SU-DHL-6 (cell line): ENCODE data around the gene SERPINA12.

ENCODE experiments used
- H2AFZ ChIP-seq: fragments of 200-600 bp; sonication (generic); 2 replicates; pipeline ENCODE4 v1.6.1; 2014; ENCODE audit warnings: low read depth, mild to moderate bottlenecking, moderate library complexity, mixed read lengths, antibody characterized with exemption, low read length; ENCODE audit not compliant: severe bottlenecking
- H3F3A ChIP-seq: fragments of 200-600 bp; shearing (Covaris generic); 2 replicates; pipeline ENCODE4 v1.6.0; 2016; ENCODE audit warnings: antibody characterized with exemption, mild to moderate bottlenecking; ENCODE audit not compliant: insufficient read depth
- H3K27ac ChIP-seq: fragments of 200-600 bp; sonication (generic); 2 replicates; pipeline ENCODE4 v1.5.1; 2016; ENCODE audit warnings: low read depth, mild to moderate bottlenecking, low read length, moderate library complexity, mixed read lengths
- H3K27me3 ChIP-seq: fragments of 200-600 bp; sonication (generic), shearing (Covaris generic); 2 replicates; pipeline ENCODE4 v1.6.0; 2014; ENCODE audit warnings: mild to moderate bottlenecking, low read length
- H3K36me3 ChIP-seq: fragments of 200-600 bp; sonication (generic); 2 replicates; pipeline ENCODE4 v1.6.1; 2014; ENCODE audit warnings: mild to moderate bottlenecking, low read length, mixed read lengths
- H3K4me2 ChIP-seq: fragments of 300-600, 200-600 bp; shearing (Covaris generic), sonication (generic); 2 replicates; pipeline ENCODE4 v1.6.0; 2014; ENCODE audit warnings: low read length, low read depth, mild to moderate bottlenecking; ENCODE audit not compliant: poor library complexity, severe bottlenecking
- H3K4me3 ChIP-seq: fragments of 200-600 bp; sonication (generic); 2 replicates; pipeline ENCODE4 v1.5.1; 2014; ENCODE audit warnings: antibody characterized with exemption, low read length, mild to moderate bottlenecking, mixed read lengths; ENCODE audit not compliant: insufficient read depth, poor library complexity, severe bottlenecking
- H3K79me2 ChIP-seq: fragments of 200-600 bp; sonication (generic); 2 replicates; pipeline ENCODE4 v1.6.1; 2014; ENCODE audit warnings: mild to moderate bottlenecking, low read length, moderate library complexity; ENCODE audit not compliant: insufficient read depth
- H3K9ac ChIP-seq: fragments of 200-600 bp; sonication (generic); 2 replicates; pipeline ENCODE4 v1.7.0; 2014; ENCODE audit warnings: mild to moderate bottlenecking, low read length
- H3K9me2 ChIP-seq: fragments of 200-600 bp; sonication (generic); replicated peaks from 2 replicates; pipeline ENCODE4 v1.6.1; 2014; ENCODE audit warnings: low read length; ENCODE audit not compliant: insufficient read depth
- H3K9me3 ChIP-seq: fragments of 200-600 bp; sonication (generic); 2 replicates; pipeline ENCODE4 v1.6.1; 2014; ENCODE audit warnings: low read length, mixed read lengths; ENCODE audit not compliant: insufficient read depth
- H4K20me1 ChIP-seq: fragments of 200-600 bp; sonication (generic); 2 replicates; pipeline ENCODE4 v1.6.1; 2014; ENCODE audit warnings: low read depth, mild to moderate bottlenecking, antibody characterized with exemption, low read length, moderate library complexity, mixed read lengths
- EZH2phosphoT487 ChIP-seq: fragments of 200-600 bp; sonication (generic), shearing (Covaris generic); conservative IDR thresholded peaks from 2 replicates; pipeline ENCODE4 v1.6.1; 2018; ENCODE audit warnings: mild to moderate bottlenecking, antibody characterized with exemption, low read length, moderate library complexity, mixed read lengths
- TF ChIP-seq, protein P1 (sequence below): fragments of 200-600 bp; sonication (generic); IDR thresholded peaks from one replicate; pipeline ENCODE4 v1.5.1; 2017; ENCODE audit warnings: antibody characterized with exemption, mild to moderate bottlenecking, low read length, moderate library complexity; ENCODE audit not compliant: insufficient read depth, poor library complexity, severe bottlenecking

The SERPINA12 gene

DNA sequence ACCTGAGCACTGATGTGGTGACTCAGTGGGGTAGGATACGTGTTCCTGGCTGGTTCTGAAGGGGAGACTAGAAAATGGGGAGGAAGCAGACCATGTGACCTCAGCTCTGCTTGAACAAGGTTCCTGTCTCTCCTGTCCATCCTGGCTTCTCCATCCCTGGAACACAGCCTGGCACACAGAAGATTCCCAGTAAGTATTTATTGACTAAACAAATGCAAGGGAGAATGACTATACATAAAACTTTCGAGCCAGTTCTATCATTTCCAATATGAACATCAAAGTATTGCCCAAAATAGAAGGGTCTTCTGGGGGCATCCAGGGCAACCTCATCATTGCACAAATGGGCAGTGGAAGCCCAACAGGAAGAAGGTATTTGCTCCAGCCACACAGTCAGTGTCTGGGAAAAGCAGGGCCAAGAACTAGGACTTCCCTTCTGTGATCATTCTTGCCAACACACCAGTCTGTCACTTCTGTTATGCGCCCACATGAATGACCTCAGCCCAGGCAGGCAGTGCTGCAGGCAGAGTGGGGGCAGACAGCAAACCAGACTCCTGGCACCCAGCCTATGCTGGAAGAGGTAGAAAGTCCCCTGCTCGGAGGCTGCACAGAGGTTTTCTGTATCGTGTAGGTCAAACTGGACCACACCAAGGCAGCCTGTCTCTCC, 27.7 kb downstream of the SERPINA12 start:
- peaks cover 33% of the 10 kb centered on the region for H3F3A ChIP-seq
- no peak overlapping the region for H2AFZ ChIP-seq
- H3K27ac ChIP-seq, result peak overlapping the region; percentile 91
- no peaks in the 10 kb centered on the region for H3K9me2 ChIP-seq
- no peak overlapping the region for H3K4me3 ChIP-seq
- H3K27me3 ChIP-seq, result no peaks in the 10 kb centered on the region
- H4K20me1 ChIP-seq, result no peaks in the 10 kb centered on the region
- H3K36me3 ChIP-seq, result peaks cover 5% of the 10 kb centered on the region; the same call in 1 of the 2 replicates
- TF ChIP-seq EZH2phosphoT487, result no peak
- TF ChIP-seq, protein P1, sequence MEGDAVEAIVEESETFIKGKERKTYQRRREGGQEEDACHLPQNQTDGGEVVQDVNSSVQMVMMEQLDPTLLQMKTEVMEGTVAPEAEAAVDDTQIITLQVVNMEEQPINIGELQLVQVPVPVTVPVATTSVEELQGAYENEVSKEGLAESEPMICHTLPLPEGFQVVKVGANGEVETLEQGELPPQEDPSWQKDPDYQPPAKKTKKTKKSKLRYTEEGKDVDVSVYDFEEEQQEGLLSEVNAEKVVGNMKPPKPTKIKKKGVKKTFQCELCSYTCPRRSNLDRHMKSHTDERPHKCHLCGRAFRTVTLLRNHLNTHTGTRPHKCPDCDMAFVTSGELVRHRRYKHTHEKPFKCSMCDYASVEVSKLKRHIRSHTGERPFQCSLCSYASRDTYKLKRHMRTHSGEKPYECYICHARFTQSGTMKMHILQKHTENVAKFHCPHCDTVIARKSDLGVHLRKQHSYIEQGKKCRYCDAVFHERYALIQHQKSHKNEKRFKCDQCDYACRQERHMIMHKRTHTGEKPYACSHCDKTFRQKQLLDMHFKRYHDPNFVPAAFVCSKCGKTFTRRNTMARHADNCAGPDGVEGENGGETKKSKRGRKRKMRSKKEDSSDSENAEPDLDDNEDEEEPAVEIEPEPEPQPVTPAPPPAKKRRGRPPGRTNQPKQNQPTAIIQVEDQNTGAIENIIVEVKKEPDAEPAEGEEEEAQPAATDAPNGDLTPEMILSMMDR, result no peak
- H3K9me3 ChIP-seq, result peaks cover 4% of the 10 kb centered on the region; the same call in 1 of the 2 replicates
- no peaks in the 10 kb centered on the region for H3K79me2 ChIP-seq
- peak overlapping the region; percentile 52 for H3K9ac ChIP-seq
- H3K4me2 ChIP-seq, result peak overlapping the region; percentile 31

DNA sequence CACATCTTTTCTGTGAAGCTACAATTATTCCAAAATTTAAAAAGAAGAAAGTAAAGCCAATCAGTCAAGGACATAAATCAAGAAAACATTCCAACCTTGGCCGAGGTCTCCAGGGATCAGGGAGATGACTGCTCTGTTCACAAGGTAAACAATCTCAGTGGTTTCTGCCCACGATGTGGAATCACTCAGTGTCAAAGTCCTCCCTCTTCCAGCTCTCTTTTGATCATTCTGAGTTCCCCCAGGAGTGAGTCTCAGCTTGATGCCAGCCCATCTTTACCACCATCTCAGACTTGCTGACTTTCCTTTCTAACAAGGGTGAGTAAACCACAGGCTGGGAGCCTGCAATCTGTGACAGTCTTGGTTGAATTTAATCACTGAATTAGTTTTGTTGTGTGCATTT, 28.5 kb downstream of the SERPINA12 start:
- no peak for TF ChIP-seq EZH2phosphoT487
- TF ChIP-seq, protein P1, result no peak
- Histone ChIP-seq H3K9me2 (no peaks in the 10 kb centered on the region), H2AFZ (no peak overlapping the region), H3F3A (peaks cover 39% of the 10 kb centered on the region), H3K9me3 (peaks cover 4% of the 10 kb centered on the region; the same call in 1 of the 2 replicates), H3K27ac (peak overlapping the region; percentile 91), H3K79me2 (peaks cover 2% of the 10 kb centered on the region), H3K27me3 (no peaks in the 10 kb centered on the region), H4K20me1 (no peaks in the 10 kb centered on the region), H3K4me3 (no peak overlapping the region), H3K36me3 (peaks cover 5% of the 10 kb centered on the region; the same call in 1 of the 2 replicates), H3K9ac (peak overlapping the region; percentile 52), H3K4me2 (peak overlapping the region; percentile 31)

DNA sequence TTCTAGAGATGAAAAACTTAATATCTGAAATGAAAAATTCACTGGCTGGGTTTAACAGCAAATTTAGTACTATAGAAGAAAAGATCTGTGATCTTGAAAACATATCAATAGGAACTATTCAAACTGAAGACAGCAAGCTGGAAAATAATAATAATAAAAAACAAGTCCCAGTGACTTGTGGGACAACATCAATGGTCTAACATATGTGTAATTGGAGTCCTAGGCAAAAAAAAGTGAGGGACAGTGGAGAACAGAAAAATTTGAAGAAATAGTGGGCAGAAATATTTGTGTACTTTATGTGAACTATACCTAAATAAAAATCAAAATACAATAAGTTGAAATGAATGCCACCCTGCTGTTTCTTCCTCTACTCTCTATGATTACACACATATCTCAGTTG, 30.8 kb downstream of the SERPINA12 start:
- peak overlapping the region; percentile 99 for H3K27ac ChIP-seq
- H2AFZ ChIP-seq, result no peak overlapping the region
- peaks cover 4% of the 10 kb centered on the region; the same call in 1 of the 2 replicates for H3K9me3 ChIP-seq
- H3K9ac ChIP-seq, result no peak overlapping the region
- TF ChIP-seq, protein P1, result no peak
- no peak for TF ChIP-seq EZH2phosphoT487
- H3K4me3 ChIP-seq, result no peak overlapping the region
- H3F3A ChIP-seq, result peaks cover 33% of the 10 kb centered on the region
- H4K20me1 ChIP-seq, result no peaks in the 10 kb centered on the region
- peaks cover 5% of the 10 kb centered on the region; the same call in 1 of the 2 replicates for H3K36me3 ChIP-seq
- no peaks in the 10 kb centered on the region for H3K27me3 ChIP-seq
- H3K4me2 ChIP-seq, result no peak overlapping the region
- H3K9me2 ChIP-seq, result no peaks in the 10 kb centered on the region
- H3K79me2 ChIP-seq, result peaks cover 25% of the 10 kb centered on the region
